GM12892 (cell line): ENCODE measurements around the gene DBN1.

ENCODE experiments used
- POLR2A ChIP-seq: IDR thresholded peaks from 2 replicates; pipeline ENCODE4 v1.6.1; 2011; ENCODE audit warnings: low read depth, low read length, control low read depth
- POLR2AphosphoS5 ChIP-seq: IDR thresholded peaks from 2 replicates; pipeline ENCODE4 v1.6.1; 2011; ENCODE audit warnings: low read depth, low read length, control low read depth
- TAF1 ChIP-seq: IDR thresholded peaks from 2 replicates; pipeline ENCODE4 v1.6.1; 2011; ENCODE audit warnings: low read depth, mild to moderate bottlenecking, control low read depth, low read length, borderline replicate concordance

- TF ChIP-seq TAF1 (no peak), POLR2A (peak; percentile 21; the same call in 1 of the 2 replicates), POLR2AphosphoS5 (no peak)
Observed at GRCh38 chr5:177491429-177491945, 18.1 kb upstream of the DBN1 start.
